ENCODE measurements around the gene AGO4. TPM values are rescaled to one million over a fixed set of nuclear protein-coding genes. Genes with fewer than 3 reads are reported as not detected.
"Not testable (repeated sequence)": the region's sequence is repeated elsewhere in the genome, so short reads cannot be mapped to it uniquely, and the experiment has no call there.

The AGO4 gene
- total RNA-seq, 1 donor from 2014 or later, result 20.8 TPM

DNA sequence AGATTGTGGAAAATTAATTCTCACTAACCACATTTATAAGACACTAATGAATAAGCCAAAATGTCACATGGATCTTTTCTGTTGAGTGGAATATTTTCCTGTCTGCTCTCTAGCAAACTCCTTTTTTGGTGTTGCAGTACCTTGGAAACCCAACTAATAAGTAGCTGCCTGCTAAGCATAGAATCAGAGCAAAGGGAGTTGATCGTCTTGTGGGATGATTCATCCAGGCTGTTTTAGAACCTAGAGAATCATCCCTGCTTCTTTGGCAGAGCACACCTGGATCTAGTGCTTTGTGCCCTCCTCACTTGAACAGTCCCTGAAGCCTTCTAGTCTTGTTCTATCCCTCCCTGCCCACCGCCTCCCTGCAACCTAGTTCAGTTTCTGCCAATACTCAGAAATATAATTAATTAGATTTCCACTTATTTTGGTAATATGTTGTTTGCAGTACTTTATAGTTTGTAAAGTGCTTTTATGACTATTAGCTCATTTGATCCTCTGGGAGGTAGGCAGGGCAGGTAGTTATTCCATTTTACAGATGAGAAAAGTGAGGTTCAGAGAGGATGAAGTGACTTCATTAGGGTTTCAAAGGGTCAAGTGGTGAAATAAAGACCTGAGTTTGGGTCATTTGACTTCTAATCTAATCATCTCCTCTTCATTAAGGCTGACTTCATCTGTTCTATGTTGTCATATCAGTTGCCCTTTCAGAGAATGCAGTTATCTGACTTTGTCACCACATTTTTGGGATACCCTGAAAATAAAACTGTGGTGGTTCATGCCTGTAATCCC is 2.5 kb downstream of the AGO4 start:
- H3K9me3 Mint-ChIP-seq (ENCODE audit: unreplicated experiment), result peaks cover 8% of the 10 kb centered on the region
- H3K4me1 Mint-ChIP-seq (ENCODE audit: low read depth, unreplicated experiment), result peaks cover 4% of the 10 kb centered on the region
- TF ChIP-seq, protein P1, sequence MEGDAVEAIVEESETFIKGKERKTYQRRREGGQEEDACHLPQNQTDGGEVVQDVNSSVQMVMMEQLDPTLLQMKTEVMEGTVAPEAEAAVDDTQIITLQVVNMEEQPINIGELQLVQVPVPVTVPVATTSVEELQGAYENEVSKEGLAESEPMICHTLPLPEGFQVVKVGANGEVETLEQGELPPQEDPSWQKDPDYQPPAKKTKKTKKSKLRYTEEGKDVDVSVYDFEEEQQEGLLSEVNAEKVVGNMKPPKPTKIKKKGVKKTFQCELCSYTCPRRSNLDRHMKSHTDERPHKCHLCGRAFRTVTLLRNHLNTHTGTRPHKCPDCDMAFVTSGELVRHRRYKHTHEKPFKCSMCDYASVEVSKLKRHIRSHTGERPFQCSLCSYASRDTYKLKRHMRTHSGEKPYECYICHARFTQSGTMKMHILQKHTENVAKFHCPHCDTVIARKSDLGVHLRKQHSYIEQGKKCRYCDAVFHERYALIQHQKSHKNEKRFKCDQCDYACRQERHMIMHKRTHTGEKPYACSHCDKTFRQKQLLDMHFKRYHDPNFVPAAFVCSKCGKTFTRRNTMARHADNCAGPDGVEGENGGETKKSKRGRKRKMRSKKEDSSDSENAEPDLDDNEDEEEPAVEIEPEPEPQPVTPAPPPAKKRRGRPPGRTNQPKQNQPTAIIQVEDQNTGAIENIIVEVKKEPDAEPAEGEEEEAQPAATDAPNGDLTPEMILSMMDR (IDR thresholded peaks at IDR 0.05; ENCODE audit: partially characterized antibody, unreplicated experiment), result no peak
- no peak for DNase-seq
- H3K27me3 Mint-ChIP-seq (ENCODE audit: unreplicated experiment), result peaks cover 3% of the 10 kb centered on the region
- no peaks in the 10 kb centered on the region for H3K36me3 Mint-ChIP-seq (ENCODE audit: unreplicated experiment)
- H3K4me3 Mint-ChIP-seq (ENCODE audit: unreplicated experiment), result peak overlapping the region; percentile 91
- no peak overlapping the region for H3K27ac Mint-ChIP-seq (ENCODE audit: unreplicated experiment)

DNA sequence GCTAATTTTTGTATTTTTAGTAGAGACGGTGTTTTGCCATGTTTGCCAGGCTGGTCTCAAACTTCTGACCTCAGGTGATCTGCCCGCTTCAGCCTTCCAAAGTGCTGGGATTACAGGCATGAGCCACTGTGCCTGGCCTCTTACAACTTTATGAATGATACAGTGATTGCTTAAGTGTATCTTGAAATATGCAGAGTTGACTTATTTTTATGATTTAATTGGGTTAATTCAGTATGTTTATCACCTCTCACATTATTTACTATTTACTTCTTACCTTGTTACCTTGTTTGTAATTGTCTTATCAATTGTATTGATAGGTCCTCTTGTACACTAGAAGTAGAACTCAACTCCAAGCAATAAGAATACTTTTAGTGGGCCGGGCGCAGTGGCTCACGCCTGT is 4.9 kb downstream of the AGO4 start:
- H3K27ac Mint-ChIP-seq (ENCODE audit: unreplicated experiment), result not testable (repeated sequence)

DNA sequence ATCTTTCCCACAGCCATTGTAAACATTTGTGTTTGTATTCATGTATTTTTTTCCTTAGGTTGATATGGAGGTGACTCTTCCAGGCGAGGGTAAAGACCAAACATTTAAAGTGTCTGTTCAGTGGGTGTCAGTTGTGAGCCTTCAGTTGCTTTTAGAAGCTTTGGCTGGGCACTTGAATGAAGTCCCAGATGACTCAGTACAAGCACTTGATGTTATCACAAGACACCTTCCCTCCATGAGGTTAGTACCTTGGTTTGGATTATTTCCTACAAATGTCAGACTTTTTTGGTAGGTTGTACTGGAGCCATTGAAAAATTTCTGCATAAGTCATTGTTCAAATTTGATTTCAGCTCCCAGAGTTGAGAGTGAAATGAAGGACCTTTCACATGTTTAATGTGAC is 17.4 kb downstream of the AGO4 start:
- no peak for DNase-seq
- TF ChIP-seq, protein P1 (IDR thresholded peaks at IDR 0.05; ENCODE audit: partially characterized antibody, unreplicated experiment), result no peak
- H3K4me1 Mint-ChIP-seq (ENCODE audit: low read depth, unreplicated experiment), result no peaks in the 10 kb centered on the region
- no peaks in the 10 kb centered on the region for H3K36me3 Mint-ChIP-seq (ENCODE audit: unreplicated experiment)
- no peak overlapping the region for H3K4me3 Mint-ChIP-seq (ENCODE audit: unreplicated experiment)
- no peaks in the 10 kb centered on the region for H3K27me3 Mint-ChIP-seq (ENCODE audit: unreplicated experiment)
- no peaks in the 10 kb centered on the region for H3K9me3 Mint-ChIP-seq (ENCODE audit: unreplicated experiment)
- no peak overlapping the region for H3K27ac Mint-ChIP-seq (ENCODE audit: unreplicated experiment)

More for the DNA sequence above, 4.9 kb downstream of the AGO4 start:
- not testable (repeated sequence) for H3K9me3 Mint-ChIP-seq (ENCODE audit: unreplicated experiment); H3K36me3 Mint-ChIP-seq (ENCODE audit: unreplicated experiment); H3K4me3 Mint-ChIP-seq (ENCODE audit: unreplicated experiment); H3K4me1 Mint-ChIP-seq (ENCODE audit: low read depth, unreplicated experiment); H3K27me3 Mint-ChIP-seq (ENCODE audit: unreplicated experiment); DNase-seq

DNA sequence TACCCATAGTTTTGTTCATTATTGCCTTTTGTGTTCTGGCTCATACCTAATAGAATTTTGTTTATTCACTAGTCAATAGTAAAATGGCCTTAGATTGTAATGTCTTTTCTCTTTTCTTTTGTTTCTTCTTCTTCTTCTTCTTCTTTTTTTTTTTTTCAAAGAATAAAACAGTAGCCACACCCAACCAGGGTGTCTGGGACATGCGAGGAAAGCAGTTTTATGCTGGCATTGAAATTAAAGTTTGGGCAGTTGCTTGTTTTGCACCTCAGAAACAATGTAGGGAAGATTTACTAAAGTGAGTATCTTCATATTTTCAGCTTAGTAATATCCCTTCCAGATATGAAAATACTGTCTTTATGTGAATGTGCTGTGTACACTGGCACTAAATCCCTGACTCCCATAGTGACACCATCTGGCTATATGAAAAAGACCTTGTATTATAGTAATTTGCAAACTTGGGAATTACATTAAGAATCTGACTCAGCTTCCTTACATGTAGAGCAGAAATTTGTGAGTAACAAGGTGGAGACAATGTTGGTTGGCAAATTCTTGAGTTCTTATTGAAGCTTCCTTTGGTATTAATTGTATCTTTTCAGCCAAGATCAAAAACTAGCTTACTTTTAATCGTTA is 24.6 kb downstream of the AGO4 start:
- Mint-ChIP-seq H3K27me3 (ENCODE audit: unreplicated experiment) (no peaks in the 10 kb centered on the region), H3K36me3 (ENCODE audit: unreplicated experiment) (peaks cover 5% of the 10 kb centered on the region), H3K9me3 (ENCODE audit: unreplicated experiment) (no peaks in the 10 kb centered on the region), H3K4me3 (ENCODE audit: unreplicated experiment) (no peak overlapping the region), H3K4me1 (ENCODE audit: low read depth, unreplicated experiment) (no peaks in the 10 kb centered on the region), H3K27ac (ENCODE audit: unreplicated experiment) (no peak overlapping the region)
- TF ChIP-seq, protein P1 (IDR thresholded peaks at IDR 0.05; ENCODE audit: partially characterized antibody, unreplicated experiment), result no peak
- no peak for DNase-seq

DNA sequence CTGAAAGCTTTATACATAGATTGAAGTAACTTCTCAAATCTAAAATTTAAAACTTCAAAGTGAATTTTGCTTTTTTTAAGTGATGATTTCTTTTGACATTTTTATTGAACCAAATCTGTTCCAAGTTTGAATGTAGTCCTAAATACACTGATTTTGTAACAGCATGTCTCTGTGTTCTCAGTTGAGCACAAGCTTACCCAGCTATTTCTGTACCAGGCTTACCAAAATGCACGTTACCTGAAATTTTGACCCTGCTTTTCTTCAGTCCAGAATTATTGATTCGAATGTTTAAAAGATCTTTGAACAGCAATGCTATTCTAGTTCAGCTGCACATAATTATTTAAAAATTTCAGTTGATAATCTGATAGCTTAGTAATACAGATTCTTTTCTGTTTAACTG is 25.6 kb downstream of the AGO4 start:
- Mint-ChIP-seq H3K27ac (ENCODE audit: unreplicated experiment) (no peak overlapping the region), H3K36me3 (ENCODE audit: unreplicated experiment) (peaks cover 5% of the 10 kb centered on the region), H3K4me1 (ENCODE audit: low read depth, unreplicated experiment) (no peaks in the 10 kb centered on the region), H3K9me3 (ENCODE audit: unreplicated experiment) (no peaks in the 10 kb centered on the region), H3K4me3 (ENCODE audit: unreplicated experiment) (no peak overlapping the region), H3K27me3 (ENCODE audit: unreplicated experiment) (no peaks in the 10 kb centered on the region)
- TF ChIP-seq, protein P1 (IDR thresholded peaks at IDR 0.05; ENCODE audit: partially characterized antibody, unreplicated experiment), result no peak
- DNase-seq, result no peak
